NCI-H1417 (cell line): ENCODE results near the gene CRISPLD2.

ENCODE experiments used
- DNase-seq, 3 experiments: peaks; one replicate each; lab custom pipeline; 2025; lab: John Stamatoyannopoulos, UW

The CRISPLD2 gene, protein sequence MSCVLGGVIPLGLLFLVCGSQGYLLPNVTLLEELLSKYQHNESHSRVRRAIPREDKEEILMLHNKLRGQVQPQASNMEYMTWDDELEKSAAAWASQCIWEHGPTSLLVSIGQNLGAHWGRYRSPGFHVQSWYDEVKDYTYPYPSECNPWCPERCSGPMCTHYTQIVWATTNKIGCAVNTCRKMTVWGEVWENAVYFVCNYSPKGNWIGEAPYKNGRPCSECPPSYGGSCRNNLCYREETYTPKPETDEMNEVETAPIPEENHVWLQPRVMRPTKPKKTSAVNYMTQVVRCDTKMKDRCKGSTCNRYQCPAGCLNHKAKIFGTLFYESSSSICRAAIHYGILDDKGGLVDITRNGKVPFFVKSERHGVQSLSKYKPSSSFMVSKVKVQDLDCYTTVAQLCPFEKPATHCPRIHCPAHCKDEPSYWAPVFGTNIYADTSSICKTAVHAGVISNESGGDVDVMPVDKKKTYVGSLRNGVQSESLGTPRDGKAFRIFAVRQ

DNA sequence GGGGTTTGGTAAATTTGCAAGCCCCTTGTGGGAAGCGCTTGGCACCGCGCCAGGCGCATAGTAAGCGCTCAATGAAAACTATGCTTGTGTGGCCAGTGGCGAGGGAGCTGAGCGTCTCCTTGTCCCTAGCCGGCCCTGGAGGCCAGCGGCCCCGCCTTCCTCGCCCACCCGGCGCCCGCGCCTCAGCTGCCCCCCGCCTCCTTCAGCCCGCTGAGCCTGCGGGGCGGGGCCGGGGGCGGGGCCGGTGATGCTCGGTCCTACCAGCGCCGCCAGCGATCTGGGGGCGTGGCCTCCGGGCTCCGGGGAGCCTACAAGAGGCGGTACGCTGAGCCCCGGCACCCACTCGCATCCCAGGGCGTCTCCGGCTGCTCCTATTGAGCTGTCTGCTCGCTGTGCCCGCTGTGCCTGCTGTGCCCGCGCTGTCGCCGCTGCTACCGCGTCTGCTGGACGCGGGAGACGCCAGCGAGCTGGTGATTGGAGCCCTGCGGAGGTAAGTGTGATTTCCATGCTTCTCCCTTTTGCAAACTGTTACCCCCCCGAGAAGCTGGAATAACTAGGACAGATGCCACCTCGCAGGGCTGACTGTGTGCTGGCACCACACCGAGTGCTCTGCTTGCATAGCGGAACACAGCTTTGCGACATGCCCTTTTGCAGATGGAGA is at the start of gene CRISPLD2:
Gene CRISPLD2, plus strand, starts transcription at position 342 of the 661 bp plus-strand sequence. CDS start 18,511 bp downstream, outside the sequence.
- DNase-seq, result peak; percentile 61 to 95 (median 92)

DNA sequence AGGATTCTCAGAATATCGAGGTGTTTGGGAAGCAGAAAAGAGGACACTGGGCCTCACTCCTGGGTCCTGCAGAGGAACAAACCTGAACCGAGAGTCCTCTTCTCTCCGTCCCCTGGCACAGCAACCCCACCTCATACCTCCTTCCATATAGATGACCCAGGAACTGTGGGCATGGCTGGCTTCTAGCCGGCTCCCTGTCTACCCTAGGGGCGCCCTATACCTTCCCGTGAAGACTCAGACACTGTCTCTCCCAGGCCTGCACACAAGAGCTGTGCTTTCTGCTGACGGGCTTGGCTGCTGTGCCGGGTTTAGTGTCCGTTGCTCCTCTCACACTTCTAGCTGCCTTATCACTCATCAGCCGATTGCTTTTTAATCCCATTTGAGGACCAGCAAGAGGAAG is 46.5 kb upstream of the CRISPLD2 start:
- DNase-seq, result no peak

DNA sequence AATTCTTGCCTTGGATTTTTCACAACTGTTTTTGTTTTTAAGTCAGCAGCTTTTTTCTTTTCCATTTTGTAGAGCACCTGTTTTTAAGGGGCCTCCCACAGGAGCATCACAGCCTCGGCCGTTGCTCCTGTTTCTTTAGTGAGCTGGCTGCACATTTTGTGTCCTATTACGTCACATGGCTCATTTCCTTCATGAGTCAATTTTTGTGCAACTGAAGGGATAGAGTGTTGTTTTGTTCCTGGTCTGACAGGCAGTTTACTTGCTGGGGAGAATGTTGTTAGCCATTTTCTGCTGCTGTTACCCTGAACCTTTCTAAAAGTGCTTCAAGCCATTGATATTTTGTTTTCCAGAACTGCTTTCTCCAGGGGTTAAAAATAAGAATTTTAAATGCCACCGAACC is 45.0 kb upstream of the CRISPLD2 start:
- no peak for DNase-seq

DNA sequence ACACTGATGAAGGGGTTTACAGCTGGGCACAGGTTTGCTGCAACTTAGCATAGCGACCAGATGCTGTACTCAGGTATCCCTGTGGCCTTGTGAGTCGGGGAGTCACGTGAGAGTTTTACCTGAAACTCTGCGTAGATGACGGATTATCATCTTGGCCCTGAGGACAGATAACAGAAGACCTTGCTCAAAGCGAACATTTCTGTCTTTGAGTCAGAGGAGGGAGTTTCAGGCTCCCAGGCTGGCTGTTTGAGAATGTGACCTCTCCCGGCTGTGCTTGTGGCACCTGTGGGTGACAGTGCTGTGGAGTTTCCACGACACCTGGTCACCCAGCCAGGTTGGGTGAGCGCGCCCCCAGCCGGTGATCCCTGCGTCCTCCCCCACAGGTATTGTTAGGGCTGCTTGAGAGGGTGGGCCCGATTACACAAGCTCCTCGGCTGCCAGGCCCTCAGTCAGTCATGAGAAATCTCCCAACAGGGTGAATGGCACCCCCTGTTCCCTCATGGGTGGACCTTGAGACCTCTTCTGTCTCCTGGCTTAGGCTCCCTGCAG is 44.4 kb upstream of the CRISPLD2 start:
- no peak for DNase-seq

DNA sequence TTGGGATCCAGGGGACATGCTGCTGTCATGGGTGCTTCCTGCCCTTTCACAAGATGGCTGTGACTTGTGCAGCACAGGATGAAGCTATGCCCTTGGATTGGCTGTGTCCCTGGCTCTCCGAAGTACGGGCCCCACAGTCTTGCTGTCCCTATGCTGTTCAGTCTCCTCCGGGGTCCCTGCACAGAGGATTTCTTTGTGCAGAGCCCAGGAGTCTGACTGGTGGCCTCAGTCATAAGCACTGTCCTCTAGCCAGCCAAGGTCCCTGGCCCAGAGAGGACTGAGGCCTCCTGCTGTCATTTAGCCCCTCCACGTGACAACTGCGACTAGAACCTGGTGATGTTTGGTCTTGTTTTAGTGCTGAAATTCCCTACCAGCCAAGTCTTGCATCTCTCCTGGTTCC is 42.4 kb upstream of the CRISPLD2 start:
- no peak for DNase-seq

DNA sequence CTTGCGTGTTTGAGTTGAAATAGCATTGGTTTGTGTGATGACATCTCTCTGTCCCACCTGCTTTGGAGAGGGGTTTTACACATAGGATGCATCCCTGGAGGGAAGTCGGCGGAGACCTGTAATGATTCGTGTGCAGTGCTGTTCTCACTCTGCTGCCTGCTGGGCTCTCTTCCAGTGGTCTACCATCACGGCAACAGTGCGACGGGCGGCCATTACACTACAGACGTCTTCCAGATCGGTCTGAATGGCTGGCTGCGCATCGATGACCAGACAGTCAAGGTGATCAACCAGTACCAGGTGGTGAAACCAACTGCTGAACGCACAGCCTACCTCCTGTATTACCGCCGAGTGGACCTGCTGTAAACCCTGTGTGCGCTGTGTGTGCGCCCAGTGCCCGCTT is 41.1 kb upstream of the CRISPLD2 start:
- DNase-seq, result no peak

DNA sequence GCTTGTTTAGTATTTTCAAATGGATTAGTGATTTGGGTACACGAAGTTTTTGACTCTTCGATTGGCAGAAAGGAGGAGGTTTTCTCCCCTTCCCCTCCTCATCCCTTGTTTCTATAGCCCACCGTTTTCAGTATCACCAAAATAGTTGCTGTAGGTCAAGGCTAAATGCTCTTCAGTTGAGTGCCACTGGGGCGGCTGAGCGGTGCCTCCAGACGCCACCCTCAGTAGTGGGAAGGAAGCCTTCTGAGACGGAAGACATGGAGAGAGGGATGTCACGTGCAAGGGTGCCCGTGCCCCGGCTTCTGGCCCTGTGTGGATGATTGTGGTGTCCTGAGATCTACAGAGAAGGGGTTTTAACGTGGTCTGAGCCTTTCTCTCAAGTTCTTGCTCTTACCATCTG is 39.7 kb upstream of the CRISPLD2 start:
- no peak for DNase-seq

DNA sequence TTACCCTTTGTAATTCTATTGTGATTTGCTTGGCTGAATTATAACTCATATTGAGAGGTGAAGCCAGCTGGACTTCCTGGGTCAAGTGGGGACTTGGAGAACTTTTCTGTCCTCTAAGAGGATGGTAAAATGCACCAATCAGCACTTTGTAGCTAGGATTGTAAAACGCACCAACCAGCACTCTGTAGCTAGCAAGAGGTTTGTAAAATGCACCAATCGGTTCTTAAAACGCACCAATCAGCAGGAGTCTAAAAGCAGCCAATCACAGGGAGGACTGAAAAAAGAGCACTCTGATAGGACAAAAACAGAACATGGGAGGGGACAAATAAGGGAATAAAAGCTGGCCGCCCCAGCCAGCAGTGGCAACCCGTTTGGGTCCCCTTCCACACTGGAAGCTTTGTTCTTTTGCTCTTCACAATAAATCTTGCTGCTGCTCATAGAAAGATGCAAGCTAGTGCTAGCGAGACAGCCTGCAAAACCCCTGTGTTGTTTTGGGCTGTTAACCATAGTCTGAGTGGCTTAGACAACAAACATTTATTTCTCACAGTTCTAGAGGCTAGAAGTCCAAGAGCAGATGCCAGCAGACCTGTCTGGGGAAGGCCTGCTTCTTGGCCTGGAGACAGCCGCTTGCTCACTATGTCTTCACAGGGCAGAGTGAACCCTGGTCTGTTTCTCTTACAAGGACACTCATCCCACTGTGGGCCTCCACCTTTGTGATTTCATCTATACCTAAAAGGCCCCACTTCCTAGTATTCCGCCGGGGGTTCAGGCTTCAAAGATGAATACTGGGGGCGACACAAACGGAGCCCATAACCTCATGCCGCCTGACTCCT is 39.0 kb upstream of the CRISPLD2 start:
- DNase-seq, result no peak

DNA sequence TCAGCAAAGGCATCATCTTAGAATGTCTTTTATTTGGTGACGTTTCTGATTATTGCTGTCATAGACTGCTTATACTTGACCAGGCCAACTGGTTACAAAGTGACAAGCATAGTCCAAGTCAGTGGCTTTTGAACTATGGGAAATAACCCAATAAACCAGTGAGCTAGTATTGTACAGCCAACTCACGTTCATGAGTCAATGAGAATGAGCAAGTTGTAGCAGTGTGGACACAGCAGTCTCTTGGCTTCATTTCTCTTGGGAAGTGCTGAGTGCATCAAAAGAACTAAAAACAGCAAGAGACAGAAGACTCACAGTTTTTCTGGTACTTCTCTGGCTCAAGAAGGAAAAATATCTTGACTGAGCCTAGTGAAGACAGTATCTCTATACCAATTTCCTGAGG is 36.9 kb upstream of the CRISPLD2 start:
- DNase-seq, result no peak

DNA sequence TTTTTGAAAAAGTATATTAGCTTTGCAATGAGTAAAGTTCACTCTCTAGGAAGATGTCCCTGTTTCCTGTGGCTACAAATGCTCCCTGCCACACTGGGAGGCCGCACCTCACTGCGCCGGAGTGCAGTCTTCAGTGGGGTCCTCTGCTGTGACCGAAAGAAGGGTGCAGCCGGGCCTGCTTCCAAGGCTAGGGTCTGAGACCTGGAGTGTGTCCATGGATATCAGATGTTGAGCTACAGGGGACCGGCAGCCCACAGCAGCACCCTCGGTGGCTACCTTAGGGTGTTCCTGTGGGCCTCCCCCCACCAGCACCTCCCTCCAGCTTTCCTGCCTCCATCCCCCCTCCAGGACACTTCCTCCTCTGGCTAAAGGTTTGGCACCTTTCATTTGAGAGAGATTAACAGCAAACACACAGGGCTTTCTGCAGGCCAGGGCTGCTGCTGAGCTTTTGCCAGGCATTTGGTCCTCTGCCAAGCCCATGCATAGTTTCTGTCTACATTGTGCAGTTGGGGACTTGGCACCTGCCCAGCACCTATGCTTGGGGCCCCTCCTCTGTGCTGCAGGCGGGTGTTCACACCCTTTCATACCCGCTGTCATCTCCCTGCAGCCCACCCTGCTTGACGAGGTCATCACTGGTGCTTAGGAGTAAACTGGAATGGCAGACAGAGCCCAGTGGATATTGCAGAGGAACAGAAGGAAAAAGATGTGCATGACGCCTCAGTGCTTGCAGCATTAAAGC is 33.8 kb upstream of the CRISPLD2 start:
- DNase-seq, result peak; percentile 55 to 96 (median 83)

DNA sequence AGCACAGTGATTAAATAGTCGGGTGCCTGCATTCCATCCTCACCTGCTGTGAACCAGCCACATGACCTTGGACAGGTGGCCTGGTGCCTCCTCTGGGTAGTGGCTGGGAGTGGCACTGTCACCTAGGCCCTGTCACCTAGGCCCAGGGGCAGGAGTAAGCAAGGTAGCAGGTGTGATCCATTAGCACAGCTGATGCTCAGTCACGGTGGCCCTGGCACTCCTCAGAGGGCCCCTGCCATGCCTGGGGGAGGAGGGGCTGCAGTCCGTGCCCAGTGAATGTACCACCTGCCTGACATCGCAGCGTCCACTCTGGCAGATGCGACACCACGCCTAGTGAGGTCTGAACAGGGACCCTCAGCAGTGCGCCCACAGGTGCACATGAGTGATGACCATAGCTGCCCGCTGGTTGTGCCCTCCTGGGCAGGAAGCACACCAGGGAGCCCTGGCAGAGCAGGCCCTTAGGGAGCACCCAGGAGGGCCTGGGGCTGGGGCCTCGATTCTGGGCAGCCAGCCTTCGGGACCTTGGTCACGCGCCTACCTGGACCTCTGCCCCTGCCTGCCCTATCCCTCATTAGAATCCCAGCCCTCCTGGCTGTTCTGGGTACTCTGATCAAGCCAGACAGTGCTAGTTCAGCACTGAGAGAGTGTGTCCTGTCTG is 33.1 kb upstream of the CRISPLD2 start:
- DNase-seq, result peak; percentile 5 to 96 (median 83)

DNA sequence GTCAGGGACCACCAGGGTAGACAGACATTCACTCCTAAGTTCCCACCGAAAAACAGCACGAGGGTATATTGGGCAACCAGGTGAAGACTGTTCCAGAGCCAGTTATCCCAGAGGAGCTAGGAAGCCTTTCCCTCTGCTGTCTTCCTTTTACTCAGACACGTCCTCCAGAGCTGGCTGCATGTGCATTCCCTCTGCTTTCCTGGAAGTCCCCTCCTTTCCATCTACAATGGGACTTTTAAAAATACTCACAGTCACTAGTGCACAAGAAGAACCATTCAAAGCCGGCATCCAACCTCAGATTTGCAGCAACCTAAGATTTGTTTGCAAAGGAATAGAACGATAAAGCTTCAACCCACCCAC is 32.5 kb upstream of the CRISPLD2 start:
- DNase-seq, result no peak

DNA sequence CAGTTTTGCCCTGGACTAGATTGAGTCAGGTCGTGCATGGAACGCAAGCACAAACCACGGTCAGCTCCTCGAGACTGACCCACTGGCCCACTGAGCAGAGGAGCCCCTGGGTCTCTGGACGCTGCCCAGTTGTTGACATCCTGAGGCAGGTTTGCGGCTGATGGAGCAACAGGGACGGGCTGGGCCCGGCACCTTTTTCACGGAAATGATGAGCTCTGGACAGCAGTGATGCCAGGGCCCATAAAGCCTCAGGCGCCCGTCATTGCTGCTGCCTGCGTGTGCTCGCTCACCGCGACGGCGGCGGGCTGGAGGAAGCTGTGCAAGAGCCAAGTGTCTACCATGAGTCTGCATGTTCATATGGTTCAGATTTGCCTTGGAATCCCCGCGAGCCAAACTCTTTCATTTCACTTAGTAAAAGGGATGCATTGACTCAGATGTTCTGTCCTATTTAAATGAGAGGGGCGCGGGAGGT is 30.8 kb upstream of the CRISPLD2 start:
- no peak for DNase-seq

DNA sequence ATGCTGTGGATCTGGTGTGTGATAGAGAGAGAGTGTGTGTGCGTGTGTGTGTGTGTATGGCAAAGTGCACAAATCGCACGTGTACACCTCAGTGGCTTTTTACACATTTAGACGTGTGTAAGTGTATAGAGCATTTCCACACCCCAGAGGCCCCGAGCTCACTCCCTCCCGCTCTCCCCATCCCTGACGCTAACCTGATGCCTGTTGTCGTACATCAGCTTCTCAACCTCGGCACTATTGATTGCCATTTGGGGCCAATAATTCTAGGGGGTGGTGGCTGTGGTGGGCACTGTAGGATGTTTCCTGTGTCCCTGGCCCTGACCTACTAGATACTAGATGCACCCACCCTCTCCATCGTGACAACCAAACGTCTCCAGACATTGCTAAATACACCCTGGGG is 30.4 kb upstream of the CRISPLD2 start:
- no peak for DNase-seq

DNA sequence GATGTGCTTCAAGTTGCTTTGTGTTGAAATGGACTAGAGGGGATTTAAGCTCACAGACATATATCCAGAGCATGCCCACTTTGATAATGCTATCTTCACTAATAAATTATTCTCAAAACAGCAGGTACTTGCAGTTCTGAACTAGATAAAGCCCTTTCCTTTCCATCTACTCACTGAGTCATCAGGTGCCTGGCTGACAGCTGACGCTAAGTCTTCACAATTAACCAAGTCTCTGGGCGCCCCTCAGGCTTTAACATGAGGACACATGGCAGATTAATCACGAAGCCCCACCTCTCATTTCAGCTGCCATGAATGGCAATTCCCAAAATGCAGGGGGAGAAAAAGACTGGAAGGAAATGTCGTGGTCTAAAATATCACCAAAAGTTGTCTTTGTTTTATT is 29.5 kb upstream of the CRISPLD2 start:
- DNase-seq, result no peak

DNA sequence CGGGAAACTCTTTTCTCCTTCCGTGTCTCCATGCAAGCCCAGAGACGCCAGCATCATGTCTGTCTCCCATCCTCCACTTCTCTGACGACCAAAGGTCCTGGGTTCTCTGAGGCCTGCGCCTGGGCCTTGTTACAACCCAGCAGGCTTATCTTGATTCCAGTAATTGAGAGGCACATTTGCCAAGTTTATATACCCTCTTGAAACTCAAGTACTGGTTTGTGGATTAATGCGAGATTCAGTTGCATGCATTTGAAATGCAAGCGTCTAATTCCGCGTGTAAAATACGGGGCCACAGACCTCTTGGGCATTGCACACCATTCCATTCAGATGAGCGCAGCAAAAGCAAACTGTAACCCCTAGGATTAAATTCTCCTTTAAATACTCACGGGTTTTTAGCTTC is 28.7 kb upstream of the CRISPLD2 start:
- DNase-seq, result peak in 1 of 3 experiments; percentile 14

DNA sequence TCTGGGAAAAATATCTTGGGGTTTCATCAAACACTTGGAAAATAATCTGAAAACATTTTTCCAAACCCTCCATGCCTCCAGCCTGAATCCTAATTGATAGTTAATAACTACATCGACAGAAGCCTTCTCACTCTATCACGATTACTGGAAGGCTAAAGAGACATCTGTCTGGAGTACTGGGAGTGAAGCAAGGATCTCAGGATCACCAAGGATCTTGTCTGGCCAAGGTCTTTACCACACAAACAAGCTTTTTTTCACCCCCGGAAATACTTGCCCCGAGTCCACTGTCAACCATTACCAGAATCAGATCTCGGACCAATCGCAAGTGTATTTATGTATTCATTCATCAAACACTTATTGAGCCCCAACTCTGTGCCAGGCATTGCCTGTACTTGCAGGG is 28.3 kb upstream of the CRISPLD2 start:
- DNase-seq, result no peak

DNA sequence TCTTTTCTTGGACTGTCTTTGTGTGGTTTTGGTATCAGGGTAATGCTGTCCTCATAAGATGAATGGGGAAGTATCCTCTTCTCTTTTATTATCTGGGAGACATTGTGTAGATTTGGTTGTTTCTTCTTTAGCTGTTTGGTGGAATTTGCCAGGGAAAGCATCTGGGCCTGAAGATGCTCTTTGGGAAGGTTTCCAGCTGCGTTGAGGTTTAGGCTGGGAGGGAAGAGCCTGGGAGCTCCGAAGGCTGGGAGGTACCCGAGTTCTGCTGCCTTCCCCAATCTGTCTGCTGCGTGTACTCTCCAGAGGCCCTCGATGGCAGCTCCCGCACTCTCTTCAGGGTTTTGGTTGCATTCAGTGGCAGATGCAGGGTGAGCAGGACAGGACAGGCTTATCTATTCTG is 25.6 kb upstream of the CRISPLD2 start:
- no peak for DNase-seq

DNA sequence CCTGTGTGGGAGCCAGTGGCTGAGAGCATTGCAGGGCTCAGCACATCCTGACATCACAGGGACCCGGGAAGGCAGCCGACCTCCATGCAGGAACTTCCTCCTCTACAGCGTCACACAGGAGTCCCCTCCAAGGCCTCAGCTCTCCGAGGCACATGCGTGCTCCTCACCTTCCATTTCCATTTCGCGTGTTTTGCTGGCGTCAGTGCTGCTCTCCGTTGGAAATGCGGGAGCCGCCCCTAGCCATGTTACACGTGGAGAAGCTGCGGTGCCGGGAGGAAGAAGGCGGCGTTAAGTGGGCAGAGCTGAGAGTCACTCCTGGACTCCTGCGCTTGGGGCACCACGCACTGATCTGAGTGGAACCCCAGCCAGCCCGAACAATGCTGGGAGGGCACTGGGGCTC is 25.2 kb upstream of the CRISPLD2 start:
- DNase-seq, result no peak

DNA sequence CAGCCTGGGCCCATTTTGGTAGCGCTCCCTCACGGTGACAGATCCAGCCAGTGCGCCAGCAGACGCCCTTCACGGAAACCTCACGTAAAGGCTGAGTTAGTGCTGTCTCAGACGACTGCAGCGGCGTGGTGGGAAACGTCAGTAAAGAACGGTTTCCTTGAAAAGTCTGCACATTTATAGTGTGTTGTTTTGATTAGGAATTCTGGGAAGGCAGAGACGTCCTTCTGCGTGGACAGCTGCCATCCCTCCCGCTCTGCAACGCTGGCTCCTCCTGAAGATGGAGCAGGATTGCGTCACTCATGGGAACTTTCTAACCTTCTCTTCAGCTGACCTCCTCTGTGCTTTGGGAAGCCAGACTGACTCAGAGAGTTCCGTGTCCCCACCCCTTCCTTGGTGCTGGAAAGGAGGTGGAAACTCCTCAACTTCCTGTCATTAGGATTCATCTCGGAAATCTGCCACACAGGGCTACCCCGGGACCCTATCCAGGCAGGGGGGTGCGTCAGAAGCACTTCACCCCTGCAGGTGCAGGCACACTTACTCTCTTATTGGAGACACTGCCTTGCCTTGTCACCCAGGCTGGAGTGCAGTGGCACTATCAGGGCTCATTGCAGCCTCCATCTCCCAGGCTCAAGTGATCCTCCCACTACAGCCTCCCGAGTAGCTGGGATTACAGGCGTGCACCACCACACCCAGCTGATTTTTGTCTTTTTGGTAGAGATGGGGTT is 24.3 kb upstream of the CRISPLD2 start:
- DNase-seq, result no peak
